Spleen (tissue), 11 donors: ENCODE data around the gene PLD4. TPM values are rescaled to one million over a fixed set of nuclear protein-coding genes. Genes with fewer than 3 reads are reported as not detected.

Source experiments
- DNase-seq: peaks from one replicate; pipeline ENCODE4 v3.0.0-alpha.2; 2020
- H3K27ac ChIP-seq, 8 donors: fragments of 200-600 bp; sonication (generic) in 7 of 8; 1 replicate in 4 of 8; 2 replicates in 4 of 8; pipeline versions ENCODE4 v1.5.0 to v1.8.0; 2016 to 2021; ENCODE audit warnings: inconsistent platforms in 4 of 8, mild to moderate bottlenecking in 4 of 8, moderate library complexity in 1 of 8
- H3K27me3 ChIP-seq, 7 donors: fragments of 200-600 bp; sonication (generic) in 6 of 7; replicated peaks in 1 of 7; 1 replicate in 4 of 7; 2 replicates in 3 of 7; pipeline versions ENCODE4 v1.5.0 to v1.8.0; 2016 to 2021; ENCODE audit warnings: inconsistent platforms in 3 of 7, mild to moderate bottlenecking in 1 of 7
- H3K36me3 ChIP-seq, 6 donors: fragments of 200-600 bp; sonication (generic) in 5 of 6; 1 replicate in 4 of 6; 2 replicates in 2 of 6; pipeline versions ENCODE4 v1.5.0 to v1.8.0; 2016 to 2021; ENCODE audit warnings: inconsistent platforms in 2 of 6
- H3K4me1 ChIP-seq, 6 donors: fragments of 200-600 bp; sonication (generic) in 5 of 6; 1 replicate in 3 of 6; 2 replicates in 3 of 6; pipeline versions ENCODE4 v1.5.0 to v1.8.0; 2016 to 2021; ENCODE audit warnings: inconsistent platforms in 3 of 6
- H3K4me3 ChIP-seq, 8 donors: fragments of 200-600 bp; sonication (generic) in 7 of 8; 1 replicate in 4 of 8; 2 replicates in 4 of 8; pipeline versions ENCODE4 v1.5.0 to v1.8.0; 2016 to 2021; ENCODE audit warnings: inconsistent platforms in 4 of 8, mild to moderate bottlenecking in 4 of 8, moderate library complexity in 2 of 8
- H3K9me3 ChIP-seq, 8 donors: fragments of 200-600 bp; sonication (generic) in 7 of 8; 1 replicate in 4 of 8; 2 replicates in 4 of 8; pipeline versions ENCODE4 v1.5.0 to v1.8.0; 2016 to 2021; ENCODE audit warnings: inconsistent platforms in 4 of 8
- POLR2A ChIP-seq, 3 donors: fragments of 450-650 bp; IDR thresholded peaks; one replicate each; pipeline ENCODE4 v1.5.1; 2017; ENCODE audit warnings: antibody characterized with exemption in 3 of 3, mild to moderate bottlenecking in 1 of 3
- POLR2AphosphoS5 ChIP-seq, 3 donors: sonication (generic); formaldehyde crosslinking; IDR thresholded peaks; one replicate each; pipeline ENCODE4 v1.5.1; 2017; ENCODE audit warnings: antibody characterized with exemption in 3 of 3
- WGBS, 5 donors: extraction: QIAGEN DNeasy Blood & Tissue Kit in 3 of 5; methylation state at CpG; one replicate each; pipeline versions ENCODE4 v1.1.5 to v1.1.7; 2013 to 2018; 5-methylcytosine and 5-hydroxymethylcytosine counted together
- intact Hi-C: fragments of 100-400 bp; cut with DNase I; formaldehyde crosslinking; loops from one replicate; pipeline ENCODE4 v1.15.0; 2023; ENCODE audit warnings: low total_unique reads
- polyA plus RNA-seq, 3 donors: library from polyadenylated mRNA; stranded (reverse); fragments of 200-250 nt; gene quantifications; one replicate each; pipeline ENCODE4 v1.2.1, GENCODE V29; 2013
- total RNA-seq, 7 donors: library from RNA; depleted of rRNA in 3 of 7; stranded (reverse); fragments of >200 nt in 3 of 7; fragmentation: NEBNext Ultra II Directional in 4 of 7; extraction: Animal tissue kit (Norgen Biotek cat#: 25700) in 4 of 7; gene quantifications; one replicate each; pipeline versions ENCODE4 v1.1.0 to v1.2.1, GENCODE V29; 2016 to 2021
- TF ChIP-seq, protein P1 (sequence below), 11 experiments: fragments of 200-600 bp in 7 of 11; fragments of 450-650 bp in 4 of 11; sonication (generic) in 4 of 11; IDR thresholded peaks in 8 of 11; conservative IDR thresholded peaks in 3 of 11; 1 replicate in 7 of 11; 2 replicates in 4 of 11; pipeline versions ENCODE4 v1.4.0 to v1.8.0; 2016 to 2021; ENCODE audit warnings: antibody characterized with exemption in 11 of 11, inconsistent platforms in 4 of 11, mild to moderate bottlenecking in 1 of 11
- donor health status: healthy with polysubstance abuse.
- donor health status: DM: no; HTN: no; CAD: no; lungs with moderate emphysema.
- donor health status: DM: no; HTN: no; CAD: no.
- donor health status: Bipolar disorder and iron deficiency.
- donor health status: healthy.
- donor health status: DM: no; HTN: no; CAD: no.
- donor health status: DM: yes; HTN: yes; CAD: no.

PLD4 gene
- total and polyA plus RNA-seq, 10 donors, result 5.4 to 31.3 (median 22.9) TPM

DNA sequence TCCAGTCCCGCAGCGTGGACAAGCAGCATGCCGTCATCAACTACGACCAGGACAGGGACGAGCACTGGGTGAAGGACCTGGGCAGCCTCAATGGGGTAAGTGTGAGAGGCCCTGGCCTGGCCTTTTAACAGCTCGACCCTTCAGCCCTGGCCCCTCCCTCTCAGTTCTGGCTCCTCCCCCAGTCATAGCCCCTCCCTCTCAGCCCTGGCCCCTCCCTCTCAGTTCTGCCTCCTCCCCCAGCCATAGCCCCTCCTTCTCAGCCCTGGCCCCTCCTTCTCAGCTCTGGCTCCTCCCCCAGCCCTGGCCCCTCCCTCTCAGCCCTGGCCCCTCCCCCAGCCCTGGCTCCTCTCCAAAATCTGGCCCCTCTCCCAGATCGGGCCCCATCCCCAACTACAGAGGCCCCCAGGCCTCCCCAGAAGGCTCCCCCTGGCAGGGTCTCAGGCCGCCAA, 48.4 kb upstream of the PLD4 start:
- TF ChIP-seq POLR2AphosphoS5 (IDR thresholded peaks at IDR 0.05) (no peak), POLR2A (IDR thresholded peaks at IDR 0.05) (no peak)
- TF ChIP-seq, protein P1, sequence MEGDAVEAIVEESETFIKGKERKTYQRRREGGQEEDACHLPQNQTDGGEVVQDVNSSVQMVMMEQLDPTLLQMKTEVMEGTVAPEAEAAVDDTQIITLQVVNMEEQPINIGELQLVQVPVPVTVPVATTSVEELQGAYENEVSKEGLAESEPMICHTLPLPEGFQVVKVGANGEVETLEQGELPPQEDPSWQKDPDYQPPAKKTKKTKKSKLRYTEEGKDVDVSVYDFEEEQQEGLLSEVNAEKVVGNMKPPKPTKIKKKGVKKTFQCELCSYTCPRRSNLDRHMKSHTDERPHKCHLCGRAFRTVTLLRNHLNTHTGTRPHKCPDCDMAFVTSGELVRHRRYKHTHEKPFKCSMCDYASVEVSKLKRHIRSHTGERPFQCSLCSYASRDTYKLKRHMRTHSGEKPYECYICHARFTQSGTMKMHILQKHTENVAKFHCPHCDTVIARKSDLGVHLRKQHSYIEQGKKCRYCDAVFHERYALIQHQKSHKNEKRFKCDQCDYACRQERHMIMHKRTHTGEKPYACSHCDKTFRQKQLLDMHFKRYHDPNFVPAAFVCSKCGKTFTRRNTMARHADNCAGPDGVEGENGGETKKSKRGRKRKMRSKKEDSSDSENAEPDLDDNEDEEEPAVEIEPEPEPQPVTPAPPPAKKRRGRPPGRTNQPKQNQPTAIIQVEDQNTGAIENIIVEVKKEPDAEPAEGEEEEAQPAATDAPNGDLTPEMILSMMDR (IDR thresholded peaks at IDR 0.05 in 8 of 11, conservative IDR thresholded peaks at IDR 0.05 in 3 of 11), result no peak
- peak; percentile 65 for DNase-seq
- H3K9me3 ChIP-seq, result no peaks in the 10 kb centered on the region
- H3K36me3 ChIP-seq, result peaks cover 0 to 28% (median 0%) of the 10 kb centered on the region in 6 donors
- peaks cover 0 to 11% (median 3%) of the 10 kb centered on the region in 6 donors for H3K4me1 ChIP-seq
- peaks cover 0 to 22% (median 0%) of the 10 kb centered on the region in 7 donors for H3K27me3 ChIP-seq
- H3K4me3 ChIP-seq, result no peak overlapping the region
- WGBS, 5 donors, result 84 to 89% (median 86%) methylated on average over 5 to 8 of the region's 8 CpGs
- intact Hi-C loops, result no loop called here
- H3K27ac ChIP-seq, result no peak overlapping the region

DNA sequence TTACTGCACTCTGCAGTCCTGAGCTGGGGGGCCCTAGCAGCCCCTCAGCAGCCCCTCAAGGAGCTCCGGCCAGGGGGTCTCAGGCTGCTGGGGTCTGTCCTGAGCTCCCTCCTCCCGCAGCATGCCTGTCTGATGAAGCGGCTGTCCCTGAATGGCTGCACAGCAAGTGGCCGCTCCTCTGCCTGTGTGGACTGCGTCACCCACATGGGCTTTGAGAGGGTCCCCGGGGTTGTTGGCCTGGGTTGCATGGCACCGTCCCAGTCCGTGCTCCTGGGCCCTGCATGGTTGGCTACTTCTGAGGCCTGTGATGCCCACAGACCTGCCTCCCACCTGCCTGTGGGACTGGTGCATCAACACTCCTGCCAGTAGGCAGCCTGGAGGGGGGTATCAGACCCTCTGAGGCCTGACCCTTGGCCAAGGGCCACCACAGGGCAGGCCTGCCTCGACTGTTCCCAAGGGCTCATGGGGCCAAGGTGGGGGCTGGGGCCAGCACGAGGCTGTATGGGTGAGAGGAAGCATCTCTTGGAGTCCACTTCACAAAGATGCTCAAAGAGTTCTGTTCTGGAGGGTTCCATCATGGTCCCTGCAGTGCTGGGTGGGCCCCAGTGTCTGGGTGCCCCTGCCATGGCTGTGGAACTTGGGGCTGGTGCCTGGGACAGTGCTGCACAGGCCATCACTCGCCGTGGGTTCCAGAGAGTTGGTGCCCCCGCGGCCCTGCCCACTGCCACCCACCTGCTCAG, 47.4 kb upstream of the PLD4 start:
- TF ChIP-seq, protein P1 (IDR thresholded peaks at IDR 0.05 in 8 of 11, conservative IDR thresholded peaks at IDR 0.05 in 3 of 11), result no peak
- no peak for TF ChIP-seq POLR2A (IDR thresholded peaks at IDR 0.05)
- TF ChIP-seq POLR2AphosphoS5 (IDR thresholded peaks at IDR 0.05), result no peak
- H3K9me3 ChIP-seq, result no peaks in the 10 kb centered on the region
- H3K4me1 ChIP-seq, result peaks cover 0 to 11% (median 3%) of the 10 kb centered on the region in 6 donors
- 77 to 89% (median 81%) methylated on average over 10 to 14 of the region's 14 CpGs for WGBS, 5 donors
- no peak for DNase-seq
- peaks cover 0 to 28% (median 0%) of the 10 kb centered on the region in 6 donors for H3K36me3 ChIP-seq
- H3K4me3 ChIP-seq, result no peak overlapping the region
- H3K27ac ChIP-seq, result no peak overlapping the region
- peaks cover 0 to 22% (median 0%) of the 10 kb centered on the region in 7 donors for H3K27me3 ChIP-seq
- intact Hi-C loops, result no loop called here

DNA sequence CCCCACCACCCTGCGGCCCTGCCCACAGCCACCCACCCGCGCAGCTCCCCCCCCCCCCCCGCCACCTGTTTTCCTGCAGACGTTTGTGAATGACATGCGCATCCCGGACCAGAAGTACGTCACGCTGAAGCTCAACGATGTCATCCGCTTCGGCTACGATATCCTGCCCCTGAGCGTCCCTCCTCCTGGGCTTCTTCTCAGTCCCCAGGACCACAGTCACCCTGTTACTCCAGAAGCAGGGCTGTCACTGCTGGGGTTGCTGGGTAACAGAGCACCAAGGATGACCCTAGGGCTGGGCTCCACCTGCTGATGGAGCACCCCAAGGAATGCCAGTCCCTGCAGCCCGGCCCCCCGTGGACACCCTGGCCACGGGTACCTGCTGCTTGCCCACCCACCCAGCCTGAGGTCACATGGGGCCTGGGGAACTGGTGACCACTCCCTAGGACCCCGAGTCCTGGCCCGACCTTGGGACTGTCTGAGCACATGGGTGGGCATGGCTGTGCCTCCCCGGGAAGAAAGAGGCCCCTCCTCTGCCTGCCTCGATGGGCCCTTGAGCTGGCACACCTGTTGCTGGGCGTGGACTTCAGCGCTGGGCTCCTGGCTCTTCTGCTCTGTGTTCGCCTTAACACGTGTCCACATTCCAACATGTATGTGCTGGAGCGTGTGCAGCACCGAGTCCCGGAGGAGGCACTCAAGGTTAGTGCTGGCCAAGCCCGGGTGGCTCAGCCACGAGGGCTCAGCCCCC, 46.7 kb upstream of the PLD4 start:
- H3K9me3 ChIP-seq, result no peaks in the 10 kb centered on the region
- DNase-seq, result peak; percentile 41
- intact Hi-C loops, result no loop called here
- H3K4me1 ChIP-seq, result peaks cover 0 to 5% (median under 1%) of the 10 kb centered on the region in 6 donors
- peaks cover 0 to 17% (median 0%) of the 10 kb centered on the region in 7 donors for H3K27me3 ChIP-seq
- H3K4me3 ChIP-seq, result no peak overlapping the region
- no peak overlapping the region for H3K27ac ChIP-seq
- peaks cover 0 to 28% (median 0%) of the 10 kb centered on the region in 6 donors for H3K36me3 ChIP-seq
- no peak for TF ChIP-seq POLR2AphosphoS5 (IDR thresholded peaks at IDR 0.05)
- no peak for TF ChIP-seq POLR2A (IDR thresholded peaks at IDR 0.05)
- TF ChIP-seq, protein P1 (IDR thresholded peaks at IDR 0.05 in 8 of 11, conservative IDR thresholded peaks at IDR 0.05 in 3 of 11), result no peak
- 68 to 91% (median 82%) methylated on average over 10 to 30 of the region's 30 CpGs for whole genome bisulfite sequencing, 5 donors

DNA sequence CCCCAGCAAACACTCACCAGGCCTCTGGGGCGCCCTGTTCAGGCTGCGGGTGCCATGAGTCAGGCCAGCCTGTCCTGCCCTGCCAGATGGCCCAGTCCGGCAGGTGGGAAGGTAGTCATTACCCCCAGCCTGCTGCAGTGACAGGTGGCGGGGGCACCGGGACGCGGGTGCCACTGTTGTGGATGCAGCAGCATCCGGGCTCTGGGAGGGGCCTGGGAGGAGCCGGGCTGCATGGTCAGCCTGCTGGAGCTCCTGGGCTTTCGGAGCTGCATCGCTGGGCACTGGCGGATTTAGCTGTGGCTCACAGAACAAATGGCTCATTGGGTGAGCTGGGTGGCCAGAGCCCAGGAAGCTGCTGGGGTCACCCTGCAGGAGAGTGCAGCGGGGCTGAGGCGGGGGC, 46.1 kb upstream of the PLD4 start:
- peak; percentile 72 for DNase-seq
- no peaks in the 10 kb centered on the region for H3K9me3 ChIP-seq

More for the DNA sequence above, 46.1 kb upstream of the PLD4 start:
- intact Hi-C loops, result no loop called here
- peaks cover 0 to 11% (median 0%) of the 10 kb centered on the region in 7 donors for H3K27me3 ChIP-seq
- H3K4me1 ChIP-seq, result no peaks in the 10 kb centered on the region
- H3K4me3 ChIP-seq, result no peak overlapping the region
- no peak overlapping the region for H3K27ac ChIP-seq
- TF ChIP-seq POLR2AphosphoS5 (IDR thresholded peaks at IDR 0.05) (no peak), POLR2A (IDR thresholded peaks at IDR 0.05) (no peak)
- TF ChIP-seq, protein P1 (IDR thresholded peaks at IDR 0.05 in 8 of 11, conservative IDR thresholded peaks at IDR 0.05 in 3 of 11), result no peak
- peaks cover 0 to 34% (median 0%) of the 10 kb centered on the region in 6 donors for H3K36me3 ChIP-seq
- WGBS, 5 donors, result 90 to 98% (median 94%) methylated on average over 8 to 14 of the region's 14 CpGs
